Neural cell (in vitro differentiated cells): ENCODE measurements around the gene EXD3. TPM values are rescaled to one million over a fixed set of nuclear protein-coding genes. Genes with fewer than 3 reads are reported as not detected.

Experiments used
- H2AFZ ChIP-seq: fragments of 200-600, 300-800 bp; sonication (generic), shearing (Covaris generic); 2 replicates; pipeline ENCODE4 v1.6.0; 2014; ENCODE audit warnings: low read depth, mild to moderate bottlenecking, antibody characterized with exemption, low read length, moderate library complexity
- H3F3A ChIP-seq: fragments of 200-600 bp; shearing (Covaris generic); 2 replicates; pipeline ENCODE4 v1.6.1; 2016; ENCODE audit warnings: mild to moderate bottlenecking, moderate library complexity, mixed read lengths, antibody characterized with exemption, low read length; ENCODE audit not compliant: insufficient read depth, poor library complexity, severe bottlenecking
- H3K27ac ChIP-seq: fragments of 200-600, 300-800 bp; sonication (generic), shearing (Covaris generic); 2 replicates; pipeline ENCODE4 v1.5.1; 2014; ENCODE audit warnings: mild to moderate bottlenecking, low read length, moderate library complexity
- H3K27me3 ChIP-seq: fragments of 300-800, 200-600 bp; sonication (generic), shearing (Covaris generic); 2 replicates; pipeline ENCODE4 v1.6.0; 2014; ENCODE audit warnings: mild to moderate bottlenecking, low read depth, low read length, moderate library complexity; ENCODE audit not compliant: insufficient read depth
- H3K36me3 ChIP-seq: fragments of 300-800, 200-600 bp; sonication (generic), shearing (Covaris generic); 2 replicates; pipeline ENCODE4 v1.5.1; 2014; ENCODE audit warnings: mild to moderate bottlenecking, antibody characterized with exemption, low read length, moderate library complexity; ENCODE audit not compliant: insufficient read depth
- H3K4me2 ChIP-seq: fragments of 300-800, 200-600 bp; sonication (generic), shearing (Covaris generic); 2 replicates; pipeline ENCODE4 v1.6.0; 2014; ENCODE audit warnings: mild to moderate bottlenecking, low read length
- H3K4me3 ChIP-seq: fragments of 300-800, 200-600 bp; sonication (generic), shearing (Covaris generic); 2 replicates; pipeline ENCODE4 v1.5.1; 2014; ENCODE audit warnings: mild to moderate bottlenecking, low read length, moderate library complexity
- H3K79me2 ChIP-seq: fragments of 200-600 bp; shearing (Covaris generic); replicated peaks from 2 replicates; pipeline ENCODE4 v1.6.0; 2014; ENCODE audit warnings: mild to moderate bottlenecking, low read length, moderate library complexity; ENCODE audit not compliant: insufficient read depth
- H3K9ac ChIP-seq: fragments of 300-800, 200-600 bp; sonication (generic), shearing (Covaris generic); 2 replicates; pipeline ENCODE4 v1.6.1; 2016; ENCODE audit warnings: mild to moderate bottlenecking, low read length, mixed read lengths
- H3K9me2 ChIP-seq: fragments of 200-600 bp; shearing (Covaris generic); 2 replicates; pipeline ENCODE4 v1.6.1; 2016; ENCODE audit warnings: mild to moderate bottlenecking, low read length, mixed read lengths; ENCODE audit not compliant: insufficient read depth
- H3K9me3 ChIP-seq: fragments of 200-600, 300-800 bp; sonication (generic), shearing (Covaris generic); 2 replicates; pipeline ENCODE4 v1.6.1; 2016; ENCODE audit warnings: mild to moderate bottlenecking, mixed run types, low read length, moderate library complexity, mixed read lengths
- H4K20me1 ChIP-seq: fragments of 200-600 bp; shearing (Covaris generic); 2 replicates; pipeline ENCODE4 v1.6.1; 2016; ENCODE audit warnings: mild to moderate bottlenecking, mixed run types; ENCODE audit not compliant: insufficient read depth
- EP300 ChIP-seq: fragments of 450-650 bp; conservative IDR thresholded peaks from 2 replicates; pipeline ENCODE4 v1.6.1; 2014; ENCODE audit warnings: antibody characterized with exemption, mild to moderate bottlenecking, moderate library complexity; ENCODE audit not compliant: poor library complexity, severe bottlenecking
- EZH2 ChIP-seq: fragments of 200-600, 300-800 bp; shearing (Covaris generic), sonication (generic); IDR thresholded peaks from 2 replicates; pipeline ENCODE4 v1.6.1; 2014; ENCODE audit warnings: antibody characterized with exemption, low read length, borderline replicate concordance, mild to moderate bottlenecking; ENCODE audit not compliant: insufficient read depth, poor library complexity, severe bottlenecking
- MXI1 ChIP-seq: fragments of 450-650 bp; conservative IDR thresholded peaks from 2 replicates; pipeline ENCODE4 v1.6.1; 2014; ENCODE audit warnings: antibody characterized with exemption, mild to moderate bottlenecking; ENCODE audit not compliant: poor library complexity, severe bottlenecking
- POLR2AphosphoS5 ChIP-seq: IDR thresholded peaks from 2 replicates; pipeline ENCODE4 v1.6.1; 2012
- RAD21 ChIP-seq: fragments of 450-650 bp; conservative IDR thresholded peaks from 2 replicates; pipeline ENCODE4 v1.6.1; 2014; ENCODE audit warnings: antibody characterized with exemption, mild to moderate bottlenecking, moderate library complexity
- REST ChIP-seq: IDR thresholded peaks from 2 replicates; pipeline ENCODE4 v1.6.1; 2012; ENCODE audit warnings: borderline replicate concordance
- SMC3 ChIP-seq: fragments of 450-650 bp; conservative IDR thresholded peaks from 2 replicates; pipeline ENCODE4 v1.6.1; 2014; ENCODE audit warnings: antibody characterized with exemption, mild to moderate bottlenecking, moderate library complexity; ENCODE audit not compliant: poor library complexity
- TAF1 ChIP-seq: IDR thresholded peaks from 2 replicates; pipeline ENCODE4 v1.6.1; 2012; ENCODE audit warnings: low read depth
- polyA plus RNA-seq: library from polyadenylated mRNA; depleted of rRNA; stranded (reverse); fragments of >200 nt; gene quantifications from 2 replicates; pipeline ENCODE4 v1.2.3, GENCODE V29; 2014
- TF ChIP-seq, protein P1 (sequence below): fragments of 450-650 bp; IDR thresholded peaks from 2 replicates; pipeline ENCODE4 v1.5.1; 2014; ENCODE audit warnings: antibody characterized with exemption, mild to moderate bottlenecking, moderate library complexity; ENCODE audit not compliant: poor library complexity, severe bottlenecking

EXD3 gene
- polyA plus RNA-seq, 1 donor from 2014 or later: 32.9 TPM

DNA sequence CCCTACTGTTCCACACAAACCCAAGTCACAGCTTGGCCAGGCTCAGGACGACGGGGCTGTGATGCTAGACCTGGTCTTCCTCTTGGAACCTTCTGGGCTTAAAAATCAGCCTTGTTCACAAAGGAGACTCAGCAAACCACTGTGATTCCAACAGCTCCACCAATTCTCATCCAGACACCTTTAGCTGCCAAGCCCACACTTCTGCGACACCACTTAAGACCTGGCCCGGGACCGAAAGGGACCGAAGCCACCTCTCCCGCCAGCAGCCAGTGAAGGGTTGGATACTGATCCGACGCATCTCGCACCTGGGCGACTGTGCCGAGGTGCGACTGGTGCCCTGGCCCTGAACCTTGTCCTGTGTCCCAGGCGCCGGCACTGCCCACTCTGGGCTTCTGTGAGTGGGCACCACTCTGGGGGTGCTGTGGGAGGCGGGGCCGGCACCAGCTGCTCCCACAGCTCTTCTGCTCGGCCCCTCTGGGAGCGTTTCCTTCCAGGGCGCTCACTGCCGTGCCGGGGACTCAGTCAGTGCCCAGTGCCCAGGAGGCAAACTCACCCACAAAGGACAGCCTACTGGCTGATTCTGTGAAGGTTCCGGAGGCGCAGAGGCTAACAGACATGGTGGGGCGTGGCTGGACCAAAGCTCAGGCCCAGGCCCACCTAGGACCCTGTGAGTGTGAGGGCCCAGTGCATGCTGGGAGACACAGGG, 50.9 kb downstream of the EXD3 start:
- H3K4me2 ChIP-seq: no peak overlapping the region
- no peaks in the 10 kb centered on the region for H3F3A ChIP-seq
- H3K79me2 ChIP-seq: no peaks in the 10 kb centered on the region
- no peaks in the 10 kb centered on the region for H3K9me2 ChIP-seq
- no peaks in the 10 kb centered on the region for H3K36me3 ChIP-seq
- H3K27ac ChIP-seq: no peak overlapping the region
- TF ChIP-seq SMC3 (no peak), POLR2AphosphoS5 (no peak), REST (no peak), TAF1 (no peak), EP300 (no peak), RAD21 (no peak)
- no peak overlapping the region for H3K4me3 ChIP-seq
- no peak overlapping the region for H3K9ac ChIP-seq
- no peak overlapping the region for H2AFZ ChIP-seq
- H3K27me3 ChIP-seq: no peaks in the 10 kb centered on the region
- no peaks in the 10 kb centered on the region for H4K20me1 ChIP-seq
- no peaks in the 10 kb centered on the region for H3K9me3 ChIP-seq

- Histone ChIP-seq H2AFZ (no peak overlapping the region), H3K4me2 (no peak overlapping the region), H4K20me1 (no peaks in the 10 kb centered on the region), H3K4me3 (no peak overlapping the region), H3K9me2 (no peaks in the 10 kb centered on the region), H3K79me2 (no peaks in the 10 kb centered on the region), H3K27ac (no peak overlapping the region), H3K9me3 (no peaks in the 10 kb centered on the region), H3F3A (no peaks in the 10 kb centered on the region), H3K9ac (no peak overlapping the region), H3K27me3 (no peaks in the 10 kb centered on the region), H3K36me3 (no peaks in the 10 kb centered on the region)
- TF ChIP-seq EP300 (no peak), SMC3 (no peak), POLR2AphosphoS5 (no peak), REST (no peak), RAD21 (no peak), EZH2 (no peak), MXI1 (no peak)
- TF ChIP-seq, protein P1, sequence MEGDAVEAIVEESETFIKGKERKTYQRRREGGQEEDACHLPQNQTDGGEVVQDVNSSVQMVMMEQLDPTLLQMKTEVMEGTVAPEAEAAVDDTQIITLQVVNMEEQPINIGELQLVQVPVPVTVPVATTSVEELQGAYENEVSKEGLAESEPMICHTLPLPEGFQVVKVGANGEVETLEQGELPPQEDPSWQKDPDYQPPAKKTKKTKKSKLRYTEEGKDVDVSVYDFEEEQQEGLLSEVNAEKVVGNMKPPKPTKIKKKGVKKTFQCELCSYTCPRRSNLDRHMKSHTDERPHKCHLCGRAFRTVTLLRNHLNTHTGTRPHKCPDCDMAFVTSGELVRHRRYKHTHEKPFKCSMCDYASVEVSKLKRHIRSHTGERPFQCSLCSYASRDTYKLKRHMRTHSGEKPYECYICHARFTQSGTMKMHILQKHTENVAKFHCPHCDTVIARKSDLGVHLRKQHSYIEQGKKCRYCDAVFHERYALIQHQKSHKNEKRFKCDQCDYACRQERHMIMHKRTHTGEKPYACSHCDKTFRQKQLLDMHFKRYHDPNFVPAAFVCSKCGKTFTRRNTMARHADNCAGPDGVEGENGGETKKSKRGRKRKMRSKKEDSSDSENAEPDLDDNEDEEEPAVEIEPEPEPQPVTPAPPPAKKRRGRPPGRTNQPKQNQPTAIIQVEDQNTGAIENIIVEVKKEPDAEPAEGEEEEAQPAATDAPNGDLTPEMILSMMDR: no peak
These were observed 51.4 kb downstream of the EXD3 start for GRCh38 chr9:137371521-137371941.
